Natural killer cell (primary cell): Measurements from ENCODE around the gene MPRIP. TPM values are rescaled to one million over a fixed set of nuclear protein-coding genes. Genes with fewer than 3 reads are reported as not detected.

Source experiments
- ATAC-seq, 3 donors: fragments of 150-1000 bp in 2 of 3; fragments of 200-7000 bp in 1 of 3; cut with Tn5 transposase; 1 replicate in 1 of 3; 2 replicates in 2 of 3; pipeline ENCODE4 v1.10.0; 2021; ENCODE audit warnings: mild to moderate bottlenecking in 2 of 3, moderate library complexity in 2 of 3
- DNase-seq, 2 donors: peaks; one replicate each; pipeline versions ENCODE4 v3.0.0 to v3.0.0-alpha.2; 2013 to 2021; ENCODE audit warnings: mixed read lengths in 1 of 2
- H3K27ac ChIP-seq: one replicate; pipeline ENCODE4 v1.5.1; 2013; ENCODE audit warnings: mild to moderate bottlenecking, low read length
- H3K27me3 ChIP-seq: one replicate; pipeline ENCODE4 v1.6.1; 2013; ENCODE audit warnings: low read length; ENCODE audit not compliant: control insufficient read depth, insufficient read depth
- H3K36me3 ChIP-seq: one replicate; pipeline ENCODE4 v1.6.1; 2013; ENCODE audit warnings: low read length; ENCODE audit not compliant: control insufficient read depth, insufficient read depth
- H3K4me1 ChIP-seq: one replicate; pipeline ENCODE4 v1.6.1; 2013; ENCODE audit warnings: low read length; ENCODE audit not compliant: control insufficient read depth, insufficient read depth
- H3K4me3 ChIP-seq: one replicate; pipeline ENCODE4 v1.5.1; 2013; ENCODE audit warnings: low read length
- H3K9me3 ChIP-seq: one replicate; pipeline ENCODE4 v1.6.1; 2013; ENCODE audit warnings: low read length; ENCODE audit not compliant: control insufficient read depth, insufficient read depth
- H3K27ac Mint-ChIP-seq, 2 donors: one replicate each; pipeline ENCODE4 v1.8.0; 2022; ENCODE audit warnings: mild to moderate bottlenecking in 2 of 2, mixed read lengths in 2 of 2, moderate library complexity in 1 of 2
- H3K27me3 Mint-ChIP-seq, 2 donors: one replicate each; pipeline ENCODE4 v1.8.0; 2022; ENCODE audit warnings: low read depth in 2 of 2, mixed read lengths in 2 of 2
- H3K36me3 Mint-ChIP-seq: one replicate; pipeline ENCODE4 v1.8.0; 2022; ENCODE audit warnings: mixed read lengths
- H3K4me1 Mint-ChIP-seq, 2 donors: one replicate each; pipeline ENCODE4 v1.8.0; 2022; ENCODE audit warnings: mixed read lengths in 2 of 2
- H3K4me3 Mint-ChIP-seq: one replicate; pipeline ENCODE4 v1.8.0; 2022; ENCODE audit warnings: mild to moderate bottlenecking, moderate library complexity, mixed read lengths
- H3K9me3 Mint-ChIP-seq, 2 donors: one replicate each; pipeline ENCODE4 v1.8.0; 2022; ENCODE audit warnings: mixed read lengths in 2 of 2
- WGBS: methylation state at CpG from one replicate; pipeline ENCODE4 v1.1.7; 2013; ENCODE audit warnings: missing lambda C conversion rate; ENCODE audit not compliant: insufficient coverage; 5-methylcytosine and 5-hydroxymethylcytosine counted together
- intact Hi-C: fragments of 100-400 bp; cut with micrococcal nuclease; formaldehyde crosslinking; loops from one replicate; pipeline ENCODE4 v1.14.2; 2022
- total RNA-seq, 4 donors: library from RNA; stranded (reverse); fragments of 120-200 nt in 1 of 4; gene quantifications; one replicate each; pipeline versions ENCODE4 v1.2.3 to v1.2.4, GENCODE V29; 2013 to 2022
- TF ChIP-seq, protein P1 (sequence below): fragments of 200-600 bp; IDR thresholded peaks from one replicate; pipeline ENCODE4 v1.8.0; 2022; ENCODE audit warnings: antibody characterized with exemption

Gene MPRIP
- total RNA-seq, 3 donors from 2014 or later (not counting 1 experiment from before 2014, with no cell fraction given) = 225 to 272 (median 229) TPM

DNA sequence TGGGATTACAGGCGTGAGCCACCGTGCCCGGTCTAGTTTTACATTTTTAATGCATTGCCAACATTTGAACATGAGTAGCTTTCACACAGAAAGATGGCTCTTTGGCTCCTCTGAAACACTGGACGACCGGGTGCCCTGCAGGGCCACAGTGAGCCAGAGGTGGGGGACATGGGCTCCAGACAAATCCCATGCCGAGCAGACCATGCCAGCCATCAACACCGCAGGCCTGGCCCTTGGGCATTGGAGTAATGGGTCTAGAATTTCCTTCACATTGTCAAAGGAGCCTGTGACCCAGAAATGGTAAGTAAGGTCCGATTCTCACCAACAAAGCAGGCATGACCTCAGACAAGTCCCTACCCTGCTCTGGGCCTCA, 21.4 kb upstream of the MPRIP start:
- intact Hi-C loops = no loop called here
- H3K27me3 Mint-ChIP-seq = no peaks in the 10 kb centered on the region
- H3K4me1 Mint-ChIP-seq = peaks cover 5 to 15% of the 10 kb centered on the region in 2 donors
- no peak overlapping the region for H3K4me3 Mint-ChIP-seq
- no peaks in the 10 kb centered on the region for H3K27me3 ChIP-seq
- no peak overlapping the region for H3K27ac ChIP-seq
- H3K4me3 ChIP-seq = no peak overlapping the region
- H3K9me3 Mint-ChIP-seq = no peaks in the 10 kb centered on the region
- H3K9me3 ChIP-seq = no peaks in the 10 kb centered on the region
- TF ChIP-seq, protein P1, sequence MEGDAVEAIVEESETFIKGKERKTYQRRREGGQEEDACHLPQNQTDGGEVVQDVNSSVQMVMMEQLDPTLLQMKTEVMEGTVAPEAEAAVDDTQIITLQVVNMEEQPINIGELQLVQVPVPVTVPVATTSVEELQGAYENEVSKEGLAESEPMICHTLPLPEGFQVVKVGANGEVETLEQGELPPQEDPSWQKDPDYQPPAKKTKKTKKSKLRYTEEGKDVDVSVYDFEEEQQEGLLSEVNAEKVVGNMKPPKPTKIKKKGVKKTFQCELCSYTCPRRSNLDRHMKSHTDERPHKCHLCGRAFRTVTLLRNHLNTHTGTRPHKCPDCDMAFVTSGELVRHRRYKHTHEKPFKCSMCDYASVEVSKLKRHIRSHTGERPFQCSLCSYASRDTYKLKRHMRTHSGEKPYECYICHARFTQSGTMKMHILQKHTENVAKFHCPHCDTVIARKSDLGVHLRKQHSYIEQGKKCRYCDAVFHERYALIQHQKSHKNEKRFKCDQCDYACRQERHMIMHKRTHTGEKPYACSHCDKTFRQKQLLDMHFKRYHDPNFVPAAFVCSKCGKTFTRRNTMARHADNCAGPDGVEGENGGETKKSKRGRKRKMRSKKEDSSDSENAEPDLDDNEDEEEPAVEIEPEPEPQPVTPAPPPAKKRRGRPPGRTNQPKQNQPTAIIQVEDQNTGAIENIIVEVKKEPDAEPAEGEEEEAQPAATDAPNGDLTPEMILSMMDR = no peak
- H3K4me1 ChIP-seq = peaks cover 4% of the 10 kb centered on the region
- no peak overlapping the region for H3K27ac Mint-ChIP-seq
- no peaks in the 10 kb centered on the region for H3K36me3 Mint-ChIP-seq
- no peaks in the 10 kb centered on the region for H3K36me3 ChIP-seq
- no peak for ATAC-seq
- 89% methylated on average over 8 of the region's 8 CpGs for WGBS
- DNase-seq = no peak

DNA sequence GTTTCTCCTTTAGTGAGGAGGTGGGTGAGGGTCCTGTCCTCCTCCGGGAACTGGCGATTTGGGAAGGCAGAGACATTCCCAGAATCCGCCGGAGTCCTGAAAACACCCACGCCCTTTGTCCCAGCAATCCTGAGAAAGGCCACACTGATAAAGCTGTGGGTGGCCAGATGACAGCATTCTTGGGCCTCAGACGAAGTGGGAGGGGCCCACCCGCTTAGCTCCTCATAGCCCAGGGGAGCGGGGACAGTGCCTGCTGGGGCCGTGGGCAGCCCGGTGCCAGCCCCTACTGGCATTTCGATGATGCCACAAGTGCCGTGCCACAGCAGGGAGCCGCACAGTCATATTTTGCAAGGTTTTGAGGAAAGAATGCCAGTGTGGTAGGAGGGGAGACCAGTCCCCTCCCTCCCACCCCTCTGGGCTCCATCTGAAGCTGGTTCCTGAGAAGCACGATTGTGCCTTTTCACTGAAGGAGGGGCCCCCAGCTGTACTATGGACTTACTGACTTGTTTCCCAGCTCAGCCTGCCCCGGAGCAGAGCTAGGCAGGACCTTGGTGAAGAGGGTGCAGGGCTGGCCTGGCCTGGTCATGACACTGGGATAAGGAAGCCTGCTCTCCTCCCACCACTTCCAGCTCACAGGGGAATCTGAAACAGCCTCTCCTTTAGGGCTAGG, 20.9 kb upstream of the MPRIP start:
- Histone ChIP-seq H3K27me3 (no peaks in the 10 kb centered on the region), H3K9me3 (no peaks in the 10 kb centered on the region), H3K4me3 (no peak overlapping the region), H3K36me3 (no peaks in the 10 kb centered on the region), H3K27ac (no peak overlapping the region), H3K4me1 (peaks cover 4% of the 10 kb centered on the region)
- H3K4me1 Mint-ChIP-seq = peaks cover 5 to 11% of the 10 kb centered on the region in 2 donors
- DNase-seq (no peak), ATAC-seq (no peak)
- H3K27me3 Mint-ChIP-seq = no peaks in the 10 kb centered on the region
- H3K27ac Mint-ChIP-seq = no peak overlapping the region
- intact Hi-C loops = no loop called here
- H3K9me3 Mint-ChIP-seq = no peaks in the 10 kb centered on the region
- no peaks in the 10 kb centered on the region for H3K36me3 Mint-ChIP-seq
- H3K4me3 Mint-ChIP-seq = no peak overlapping the region
- WGBS = 93% methylated on average over 13 of the region's 15 CpGs
- TF ChIP-seq, protein P1 = no peak

DNA sequence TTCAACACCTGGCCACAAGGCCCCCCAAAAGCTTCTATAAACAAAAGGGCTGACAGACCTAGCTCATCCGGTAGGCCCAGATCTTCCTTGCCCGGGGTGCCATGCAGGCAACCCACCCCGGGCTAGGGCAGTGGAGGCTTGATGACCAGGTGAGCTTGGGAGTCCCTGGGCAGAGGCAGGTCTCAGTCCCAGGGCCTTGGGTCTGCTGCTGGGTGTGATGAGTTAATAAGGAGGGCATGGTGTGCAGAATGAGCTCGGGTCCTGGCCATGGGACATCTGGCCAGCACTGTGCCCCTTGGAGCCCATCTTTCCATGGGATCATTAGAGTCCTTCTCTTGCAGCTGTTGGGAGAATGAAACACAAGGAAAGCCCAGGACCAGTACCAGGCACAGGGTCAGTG, 20.2 kb upstream of the MPRIP start:
- no peaks in the 10 kb centered on the region for H3K27me3 ChIP-seq
- H3K27ac Mint-ChIP-seq = no peak overlapping the region
- H3K4me3 Mint-ChIP-seq = no peak overlapping the region
- DNase-seq = no peak
- H3K4me1 ChIP-seq = no peaks in the 10 kb centered on the region
- ATAC-seq = no peak
- H3K4me1 Mint-ChIP-seq = peaks cover 5% of the 10 kb centered on the region in 2 donors
- H3K36me3 Mint-ChIP-seq = no peaks in the 10 kb centered on the region
- H3K27ac ChIP-seq = no peak overlapping the region
- H3K9me3 Mint-ChIP-seq = no peaks in the 10 kb centered on the region
- TF ChIP-seq, protein P1 = no peak
- H3K9me3 ChIP-seq = no peaks in the 10 kb centered on the region
- H3K36me3 ChIP-seq = no peaks in the 10 kb centered on the region
- H3K4me3 ChIP-seq = no peak overlapping the region
- intact Hi-C loops = no loop called here
- 90% methylated on average over 4 of the region's 4 CpGs for WGBS
- H3K27me3 Mint-ChIP-seq = no peaks in the 10 kb centered on the region

DNA sequence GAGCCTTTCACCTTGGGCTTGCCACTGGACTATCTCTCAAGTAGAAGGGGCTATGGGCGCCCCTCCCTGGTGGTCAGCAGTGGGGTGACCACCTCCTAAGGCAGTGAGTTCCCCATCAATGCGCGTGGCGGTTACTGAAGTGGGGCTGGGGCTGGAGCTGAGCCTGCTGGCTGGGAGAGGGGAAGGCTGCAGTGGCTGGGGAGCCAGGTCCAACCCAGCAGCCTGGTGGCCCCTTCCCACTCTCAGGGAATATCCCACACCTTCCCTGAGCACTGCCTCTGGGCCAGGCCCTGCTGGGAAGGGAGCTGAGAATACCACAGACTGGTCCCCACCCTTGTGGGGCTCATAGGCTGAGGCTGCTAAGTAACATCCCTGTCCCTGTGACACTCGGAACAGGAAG, 19.8 kb upstream of the MPRIP start:
- Histone ChIP-seq H3K27me3 (no peaks in the 10 kb centered on the region), H3K27ac (no peak overlapping the region), H3K36me3 (no peaks in the 10 kb centered on the region), H3K4me1 (no peaks in the 10 kb centered on the region), H3K9me3 (no peaks in the 10 kb centered on the region), H3K4me3 (no peak overlapping the region)
- Mint-ChIP-seq H3K27me3 (no peaks in the 10 kb centered on the region), H3K36me3 (no peaks in the 10 kb centered on the region), H3K27ac (no peak overlapping the region), H3K9me3 (no peaks in the 10 kb centered on the region), H3K4me1 (peaks cover 5% of the 10 kb centered on the region in 2 donors), H3K4me3 (no peak overlapping the region)
- WGBS = 93% methylated on average over 5 of the region's 5 CpGs
- ATAC-seq (no peak), DNase-seq (no peak)
- TF ChIP-seq, protein P1 = no peak
- intact Hi-C loops = no loop called here
